HG02884 (cell line): ENCODE data around the gene CSNK2B.
"Not testable (repeated sequence)": the region's sequence is repeated elsewhere in the genome, so short reads cannot be mapped to it uniquely, and the experiment has no call there.

Source experiments
- ATAC-seq: cut with Tn5 transposase; IDR thresholded peaks from one replicate; pipeline ENCODE4 v1.9.1; 2021; ENCODE audit warnings: mild to moderate bottlenecking, moderate library complexity; ENCODE audit not compliant: unreplicated experiment

Gene CSNK2B

GRCh38 chr6:31687860-31688693 lies 22.2 kb downstream of the CSNK2B start:
- no peak for ATAC-seq

- ATAC-seq: no peak
These were observed 23.6 kb downstream of the CSNK2B start for GRCh38 chr6:31689249-31690110.

GRCh38 chr6:31690231-31691077 lies 24.6 kb downstream of the CSNK2B start:
- ATAC-seq: no peak

GRCh38 chr6:31691078-31691463 lies 25.2 kb downstream of the CSNK2B start:
- ATAC-seq: no peak

- no peak for ATAC-seq
These were observed 25.8 kb downstream of the CSNK2B start for GRCh38 chr6:31691564-31692108.

- ATAC-seq: no peak
These were observed 26.5 kb downstream of the CSNK2B start for GRCh38 chr6:31692353-31692752.

GRCh38 chr6:31692886-31693285 lies 27.0 kb downstream of the CSNK2B start:
- ATAC-seq: no peak

GRCh38 chr6:31693535-31693934 lies 27.7 kb downstream of the CSNK2B start:
- ATAC-seq: no peak

- no peak for ATAC-seq
These were observed 31.7 kb downstream of the CSNK2B start for GRCh38 chr6:31697555-31697954.

GRCh38 chr6:31700740-31701401 lies 35.0 kb downstream of the CSNK2B start:
- ATAC-seq: no peak

- no peak for ATAC-seq
These were observed 36.0 kb downstream of the CSNK2B start for GRCh38 chr6:31701666-31702404.

GRCh38 chr6:31702405-31702818 lies 36.5 kb downstream of the CSNK2B start:
- ATAC-seq: no peak

GRCh38 chr6:31702819-31703716 lies 37.2 kb downstream of the CSNK2B start, which contains the start of gene ABHD16A:
ABHD16A (minus strand) TSS chr6:31703324; CDS start chr6:31703281, 43 bp downstream.
- ATAC-seq: peak; percentile 80

GRCh38 chr6:31705931-31706330 lies 40.1 kb downstream of the CSNK2B start:
- no peak for ATAC-seq

GRCh38 chr6:31706599-31706998 lies 40.7 kb downstream of the CSNK2B start, which contains the start of gene LY6G6F:
LY6G6F (plus strand) TSS chr6:31706866; CDS start chr6:31706907, 41 bp downstream.
- no peak for ATAC-seq

- ATAC-seq: no peak
These were observed 41.8 kb downstream of the CSNK2B start for GRCh38 chr6:31707701-31708100.

- no peak for ATAC-seq
These were observed 42.3 kb downstream of the CSNK2B start for GRCh38 chr6:31708224-31708623.

- not testable (repeated sequence) for ATAC-seq
These were observed 43.3 kb downstream of the CSNK2B start for GRCh38 chr6:31709157-31709556.
